HFFc6 (cell line): ENCODE measurements around the gene MRPS30. TPM values are rescaled to one million over a fixed set of nuclear protein-coding genes. Genes with fewer than 3 reads are reported as not detected.
"Not testable (repeated sequence)": the region's sequence is repeated elsewhere in the genome, so short reads cannot be mapped to it uniquely, and the experiment has no call there.

Experiments used
- DNase-seq: peaks from one replicate; pipeline ENCODE4 v3.0.0-alpha.2; 2018
- H3K27ac Mint-ChIP-seq: 2 replicates; pipeline ENCODE4 v1.8.0; 2020; ENCODE audit warnings: mild to moderate bottlenecking, mixed read lengths
- H3K27me3 Mint-ChIP-seq: 2 replicates; pipeline ENCODE4 v1.8.0; 2021; ENCODE audit warnings: mild to moderate bottlenecking, moderate library complexity, mixed read lengths; ENCODE audit not compliant: insufficient read depth
- H3K36me3 Mint-ChIP-seq: 2 replicates; pipeline ENCODE4 v1.8.0; 2021; ENCODE audit warnings: low read depth, mixed read lengths
- H3K4me1 Mint-ChIP-seq: 2 replicates; pipeline ENCODE4 v1.8.0; 2020; ENCODE audit warnings: low read depth, mixed read lengths
- H3K4me3 Mint-ChIP-seq: 2 replicates; pipeline ENCODE4 v1.8.0; 2020; ENCODE audit warnings: mild to moderate bottlenecking, moderate library complexity, mixed read lengths
- H3K9me3 Mint-ChIP-seq: 2 replicates; pipeline ENCODE4 v1.8.0; 2020; ENCODE audit warnings: mild to moderate bottlenecking, mixed read lengths
- long read RNA-seq: library from polyadenylated mRNA; unstranded; transcript quantifications from one replicate; pipeline ENCODE4 v2.0.0, GENCODE V29; 2019
- total RNA-seq, 6 experiments: library from RNA; stranded (reverse); fragmentation: NEBNext Ultra II Directional; extraction: Animal tissue kit (Norgen Biotek cat#: 25700); gene quantifications; 2 replicates in 1 of 6; 3 replicates in 5 of 6; pipeline ENCODE4 v1.2.3, GENCODE V29; 2021
- TF ChIP-seq, protein P1 (sequence below): fragments of 200-600 bp; sonication (generic); IDR thresholded peaks from 2 replicates; pipeline ENCODE4 v1.5.0; 2021; ENCODE audit warnings: antibody characterized with exemption, mild to moderate bottlenecking

Gene MRPS30
- 10 to 100 TPM; 28.3 to 33.7 (median 30.9) TPM for total RNA-seq
- long read RNA-seq, transcript MRPS30-202 (5 exons, 1,678 nt) = major isoform, 32 of 33 reads
- long read RNA-seq, partial matches to known transcripts = 1 of 33 reads
- long read RNA-seq, other reads (novel, unspliced or antisense) = 0 of 33 reads

DNA sequence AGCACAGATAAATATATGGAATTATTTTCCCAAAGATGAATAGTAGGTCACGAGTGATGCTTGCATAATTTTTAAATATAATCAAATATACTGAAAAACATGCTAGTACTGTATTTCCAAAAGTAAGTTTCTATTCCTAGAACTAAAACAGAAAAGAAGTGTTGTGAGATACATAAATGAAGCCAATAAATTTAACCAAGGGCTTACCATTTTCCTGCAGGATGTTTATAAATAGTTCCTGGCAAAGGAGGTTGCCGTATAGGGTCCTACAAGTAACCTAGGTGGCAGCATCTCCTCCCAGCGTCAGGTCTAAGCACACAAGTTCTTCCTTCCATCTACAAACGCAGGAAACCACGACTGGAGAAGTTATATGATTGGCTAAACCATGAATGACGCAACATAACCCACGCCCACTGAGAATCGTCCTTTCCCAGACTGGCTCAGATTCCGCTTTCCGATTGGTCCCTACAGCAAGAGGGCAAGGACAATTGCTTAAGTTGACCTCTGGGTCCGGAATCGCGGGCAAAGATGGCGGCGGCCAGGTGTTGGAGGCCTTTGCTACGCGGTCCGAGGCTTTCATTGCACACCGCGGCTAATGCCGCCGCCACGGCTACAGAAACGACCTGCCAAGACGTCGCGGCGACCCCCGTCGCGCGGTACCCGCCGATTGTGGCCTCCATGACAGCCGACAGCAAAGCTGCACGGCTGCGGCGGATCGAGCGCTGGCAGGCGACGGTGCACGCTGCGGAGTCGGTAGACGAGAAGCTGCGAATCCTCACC lies at the start of gene MRPS30:
TSS of gene MRPS30 (plus strand) at position 513 of the 780 bp plus-strand sequence. CDS start at position 529, 16 bp downstream.
- peaks cover 2% of the 10 kb centered on the region for H3K27me3 Mint-ChIP-seq
- H3K4me3 Mint-ChIP-seq = peak within 1 kb of the TSS; percentile 98
- peak within 1 kb of the TSS; percentile 89 for H3K27ac Mint-ChIP-seq
- peaks cover 24% of the 10 kb centered on the region for H3K4me1 Mint-ChIP-seq
- TF ChIP-seq, protein P1, sequence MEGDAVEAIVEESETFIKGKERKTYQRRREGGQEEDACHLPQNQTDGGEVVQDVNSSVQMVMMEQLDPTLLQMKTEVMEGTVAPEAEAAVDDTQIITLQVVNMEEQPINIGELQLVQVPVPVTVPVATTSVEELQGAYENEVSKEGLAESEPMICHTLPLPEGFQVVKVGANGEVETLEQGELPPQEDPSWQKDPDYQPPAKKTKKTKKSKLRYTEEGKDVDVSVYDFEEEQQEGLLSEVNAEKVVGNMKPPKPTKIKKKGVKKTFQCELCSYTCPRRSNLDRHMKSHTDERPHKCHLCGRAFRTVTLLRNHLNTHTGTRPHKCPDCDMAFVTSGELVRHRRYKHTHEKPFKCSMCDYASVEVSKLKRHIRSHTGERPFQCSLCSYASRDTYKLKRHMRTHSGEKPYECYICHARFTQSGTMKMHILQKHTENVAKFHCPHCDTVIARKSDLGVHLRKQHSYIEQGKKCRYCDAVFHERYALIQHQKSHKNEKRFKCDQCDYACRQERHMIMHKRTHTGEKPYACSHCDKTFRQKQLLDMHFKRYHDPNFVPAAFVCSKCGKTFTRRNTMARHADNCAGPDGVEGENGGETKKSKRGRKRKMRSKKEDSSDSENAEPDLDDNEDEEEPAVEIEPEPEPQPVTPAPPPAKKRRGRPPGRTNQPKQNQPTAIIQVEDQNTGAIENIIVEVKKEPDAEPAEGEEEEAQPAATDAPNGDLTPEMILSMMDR = peak; percentile 68
- H3K9me3 Mint-ChIP-seq = no peaks in the 10 kb centered on the region
- peaks cover 17% of the 10 kb centered on the region for H3K36me3 Mint-ChIP-seq
- DNase-seq = peak; percentile 98

DNA sequence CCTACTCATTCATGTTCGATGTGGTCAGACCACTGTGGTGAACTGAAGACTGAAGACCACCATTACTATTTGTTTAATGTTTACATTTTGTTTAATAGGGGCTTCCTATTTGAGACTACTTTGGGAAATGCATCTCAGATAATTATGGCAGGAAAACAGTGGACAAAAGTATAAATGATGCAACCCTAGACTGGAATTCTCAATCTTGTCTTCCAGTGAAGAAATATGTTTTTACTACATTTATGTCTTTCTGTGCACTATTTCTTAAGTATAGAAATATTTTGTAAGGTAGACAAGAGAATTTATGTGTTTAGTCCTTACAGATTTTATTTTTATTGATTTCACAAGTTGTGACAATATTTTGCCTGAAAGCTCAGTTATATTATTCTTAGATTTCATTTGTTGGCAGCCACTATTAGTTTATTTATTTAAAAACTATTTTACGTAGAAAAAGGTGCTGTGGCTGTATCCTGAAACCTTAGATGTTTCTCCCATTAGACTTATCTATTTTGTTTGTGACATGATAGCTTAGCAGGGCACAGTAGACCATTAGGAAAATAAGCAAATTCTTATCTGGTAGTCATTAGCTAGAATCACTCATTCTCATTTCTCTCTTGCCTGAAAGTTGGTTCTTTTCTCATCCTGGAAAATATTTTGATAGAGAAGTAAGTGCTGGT lies 39.4 kb upstream of the MRPS30 start:
- Mint-ChIP-seq H3K4me1 (no peaks in the 10 kb centered on the region), H3K9me3 (no peaks in the 10 kb centered on the region), H3K4me3 (no peak overlapping the region), H3K27me3 (peaks cover 3% of the 10 kb centered on the region; the same call in 1 of the 2 replicates), H3K27ac (no peak overlapping the region), H3K36me3 (no peaks in the 10 kb centered on the region)
- DNase-seq = no peak
- TF ChIP-seq, protein P1 = no peak

DNA sequence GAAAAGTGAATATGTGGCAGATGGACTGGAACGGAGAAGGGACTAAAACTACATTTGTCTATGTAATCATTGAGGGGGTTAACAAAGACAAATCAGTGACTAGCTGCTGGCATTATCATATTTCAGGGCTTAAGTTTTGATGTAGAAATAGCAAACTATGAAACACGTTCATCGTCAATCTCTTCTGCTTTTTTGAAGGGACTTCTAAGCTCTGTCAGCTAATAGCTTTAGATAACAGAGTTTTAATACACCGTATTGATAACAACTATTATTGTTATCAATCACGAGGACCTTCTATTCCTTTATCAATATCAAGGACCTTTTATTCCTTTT lies 38.9 kb upstream of the MRPS30 start:
- Mint-ChIP-seq H3K9me3 (no peaks in the 10 kb centered on the region), H3K27me3 (peaks cover 3% of the 10 kb centered on the region; the same call in 1 of the 2 replicates), H3K4me1 (no peaks in the 10 kb centered on the region), H3K36me3 (no peaks in the 10 kb centered on the region), H3K27ac (no peak overlapping the region), H3K4me3 (no peak overlapping the region)
- DNase-seq = no peak
- TF ChIP-seq, protein P1 = no peak

DNA sequence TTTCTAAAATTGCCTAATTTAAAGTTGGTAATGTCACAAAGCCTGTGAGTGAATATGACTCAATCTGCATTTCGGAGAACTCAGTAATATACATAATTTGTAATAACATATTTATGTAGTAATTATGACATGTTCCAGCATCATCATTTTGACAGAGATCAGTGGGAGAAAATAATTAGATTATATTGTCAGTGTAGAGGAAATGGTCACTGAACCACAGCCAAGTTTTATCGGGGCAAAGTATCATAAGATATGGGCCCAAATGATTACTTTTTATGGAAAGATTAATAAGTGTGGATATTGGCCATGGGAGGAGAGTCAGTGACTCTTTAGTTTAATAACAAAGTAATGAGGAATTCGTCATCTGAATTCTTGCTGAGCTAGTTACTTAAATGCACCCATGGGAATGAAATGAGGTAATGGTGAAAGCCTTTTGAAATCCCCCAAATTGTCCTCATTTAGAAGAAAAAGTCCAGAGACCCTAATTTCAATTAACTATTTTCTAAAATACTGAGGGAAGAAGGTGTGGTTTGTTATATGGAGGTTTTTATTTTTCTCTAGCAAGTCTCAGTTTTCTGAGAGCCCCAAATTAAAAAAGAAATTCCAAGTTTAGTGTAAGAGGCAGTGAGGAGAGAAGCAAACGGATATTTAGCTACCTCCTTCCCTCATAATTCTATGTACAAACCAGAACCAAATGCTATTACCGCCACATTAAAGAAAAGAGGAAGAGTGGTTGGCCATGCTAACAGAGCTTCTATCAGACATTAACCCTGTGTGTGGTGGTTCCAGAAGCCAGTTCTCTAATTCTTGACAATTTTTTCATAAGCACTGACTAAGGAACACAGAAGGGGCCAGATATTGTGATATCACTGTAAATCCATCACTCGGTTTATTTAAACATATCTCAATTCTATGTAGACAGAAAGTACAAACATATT lies 37.7 kb upstream of the MRPS30 start:
- Mint-ChIP-seq H3K27me3 (peaks cover 3% of the 10 kb centered on the region; the same call in 1 of the 2 replicates), H3K27ac (no peak overlapping the region), H3K4me1 (no peaks in the 10 kb centered on the region), H3K4me3 (no peak overlapping the region), H3K9me3 (no peaks in the 10 kb centered on the region), H3K36me3 (no peaks in the 10 kb centered on the region)
- TF ChIP-seq, protein P1 = no peak
- DNase-seq = no peak

DNA sequence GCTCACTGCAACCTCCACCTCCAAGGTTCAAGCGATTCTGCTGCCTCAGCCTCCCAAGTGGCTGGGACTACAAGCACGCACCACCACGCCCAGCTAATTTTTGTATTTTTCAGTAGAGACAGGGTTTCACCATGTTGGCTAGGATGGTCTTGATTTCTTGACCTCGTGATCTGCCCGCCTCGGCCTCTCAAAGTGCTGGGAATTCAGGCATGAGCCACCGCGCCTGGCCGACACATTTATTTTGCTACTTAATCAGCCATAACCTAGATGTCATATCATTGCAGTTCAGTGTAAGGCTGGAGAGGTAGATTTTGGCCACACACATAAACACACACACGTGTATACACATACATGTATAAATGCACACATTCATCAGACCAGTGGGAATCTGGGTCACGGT lies 36.4 kb upstream of the MRPS30 start:
- H3K27me3 Mint-ChIP-seq, H3K27ac Mint-ChIP-seq, H3K36me3 Mint-ChIP-seq, H3K4me1 Mint-ChIP-seq, H3K4me3 Mint-ChIP-seq, H3K9me3 Mint-ChIP-seq, DNase-seq: not testable (repeated sequence)
